Effector memory CD4-positive, alpha-beta T cell (primary cell): Measurements from ENCODE around the gene NME7.
"Not testable (repeated sequence)": the region's sequence is repeated elsewhere in the genome, so short reads cannot be mapped to it uniquely, and the experiment has no call there.

ENCODE experiments used
- DNase-seq, 3 donors: peaks; one replicate each; pipeline ENCODE4 v3.0.0-alpha.2; 2020
- H3K27ac ChIP-seq: 2 replicates; pipeline ENCODE4 v1.7.0; 2013; ENCODE audit warnings: mild to moderate bottlenecking, low read length, moderate library complexity; ENCODE audit not compliant: insufficient read depth, poor library complexity, severe bottlenecking
- H3K27me3 ChIP-seq: replicated peaks from 2 replicates; pipeline ENCODE4 v1.7.0; 2013; ENCODE audit warnings: mild to moderate bottlenecking, low read length; ENCODE audit not compliant: insufficient read depth, control insufficient read depth, poor library complexity, severe bottlenecking
- H3K36me3 ChIP-seq: 2 replicates; pipeline ENCODE4 v1.7.0; 2013; ENCODE audit warnings: mild to moderate bottlenecking, low read length, moderate library complexity; ENCODE audit not compliant: control insufficient read depth, insufficient read depth
- H3K4me1 ChIP-seq: 2 replicates; pipeline ENCODE4 v1.7.0; 2013; ENCODE audit warnings: low read length, mild to moderate bottlenecking; ENCODE audit not compliant: control insufficient read depth, insufficient read depth, poor library complexity, severe bottlenecking
- H3K4me3 ChIP-seq: 2 replicates; pipeline ENCODE4 v1.7.0; 2013; ENCODE audit warnings: low read length, low read depth, mild to moderate bottlenecking; ENCODE audit not compliant: insufficient read depth, poor library complexity, severe bottlenecking
- H3K9me3 ChIP-seq: 2 replicates; pipeline ENCODE4 v1.7.0; 2013; ENCODE audit warnings: mild to moderate bottlenecking, low read length, moderate library complexity; ENCODE audit not compliant: control insufficient read depth

The NME7 gene

DNA sequence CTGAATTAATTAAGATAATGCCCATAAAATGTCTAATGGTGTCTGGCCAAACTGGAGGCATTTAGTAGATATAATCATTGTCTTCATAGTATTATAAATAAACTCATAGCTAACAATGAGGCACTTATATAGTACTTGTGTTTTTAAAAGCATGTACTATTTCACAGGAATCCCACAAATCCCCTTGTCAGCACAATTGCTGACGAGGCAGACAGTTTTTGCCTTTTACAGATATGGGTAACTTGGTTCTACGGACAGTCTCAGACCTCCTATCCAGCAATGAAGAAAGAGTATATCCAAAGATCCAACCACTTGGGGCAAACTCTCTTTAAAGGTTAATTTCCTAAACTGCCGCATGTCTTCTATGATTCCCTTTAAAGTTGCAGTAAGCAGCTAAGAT is 187.4 kb downstream of the NME7 start:
- Histone ChIP-seq H3K9me3 (no peaks in the 10 kb centered on the region), H3K36me3 (no peaks in the 10 kb centered on the region), H3K4me3 (no peak overlapping the region), H3K4me1 (no peaks in the 10 kb centered on the region), H3K27ac (no peak overlapping the region), H3K27me3 (no peaks in the 10 kb centered on the region)
- no peak for DNase-seq

DNA sequence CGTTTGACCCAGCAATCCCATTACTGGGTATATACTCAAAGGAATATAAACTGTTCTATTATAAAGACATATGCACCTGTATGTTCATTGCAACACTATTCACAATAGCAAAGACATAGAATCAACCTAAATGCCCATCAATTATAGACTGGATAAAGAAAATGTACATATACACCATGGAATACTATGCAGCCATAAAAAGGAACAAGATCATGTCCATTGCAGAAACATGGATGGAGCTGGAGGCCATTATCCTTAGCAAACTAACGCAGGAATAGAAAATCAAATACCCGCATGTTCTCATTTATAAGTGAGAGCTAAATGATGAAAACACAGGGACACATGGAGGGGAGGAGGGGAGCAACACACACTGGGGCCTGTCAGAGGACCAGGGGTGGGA is 188.2 kb downstream of the NME7 start:
- H3K36me3 ChIP-seq, H3K4me3 ChIP-seq, H3K27ac ChIP-seq, H3K4me1 ChIP-seq, H3K27me3 ChIP-seq, H3K9me3 ChIP-seq, DNase-seq: not testable (repeated sequence)

DNA sequence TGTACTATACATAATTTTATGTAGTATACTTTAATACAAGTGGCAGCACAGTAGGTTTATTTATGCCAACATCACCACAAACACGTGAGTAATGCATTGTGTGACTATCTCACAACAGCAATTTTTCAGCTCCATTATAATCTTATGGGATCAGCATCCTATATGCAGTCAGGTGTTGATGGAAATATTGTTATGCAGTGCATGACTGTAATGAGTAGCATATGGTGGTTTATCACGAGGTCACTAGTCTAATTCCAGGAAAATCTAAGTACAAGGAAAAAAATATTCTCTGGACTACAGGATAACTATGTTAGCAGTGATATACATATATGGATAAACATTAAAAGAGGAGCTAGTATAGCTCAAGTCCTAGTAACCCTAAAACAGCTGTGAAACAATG is 192.1 kb downstream of the NME7 start:
- no peaks in the 10 kb centered on the region for H3K9me3 ChIP-seq
- no peak overlapping the region for H3K27ac ChIP-seq
- DNase-seq = no peak
- H3K27me3 ChIP-seq = no peaks in the 10 kb centered on the region
- no peak overlapping the region for H3K4me3 ChIP-seq
- H3K36me3 ChIP-seq = no peaks in the 10 kb centered on the region
- no peaks in the 10 kb centered on the region for H3K4me1 ChIP-seq

DNA sequence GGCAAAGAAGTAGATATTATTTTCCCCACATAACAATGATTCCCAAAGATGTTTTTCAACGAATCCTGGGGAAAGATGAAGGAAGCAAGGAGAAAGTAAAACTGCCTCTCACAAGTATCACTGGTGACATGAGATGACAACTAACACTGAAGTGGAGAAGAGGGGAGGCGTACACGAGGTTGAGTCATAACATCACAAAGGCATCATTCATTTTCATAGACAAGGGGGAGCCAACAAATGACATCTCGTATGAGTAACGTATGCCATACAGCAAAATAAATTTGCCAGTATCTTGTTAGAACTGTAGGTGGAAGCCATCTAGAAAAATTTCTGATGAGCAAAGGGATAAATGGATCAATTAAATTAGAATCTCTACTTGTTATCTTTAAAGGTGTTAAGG is 204.5 kb downstream of the NME7 start:
- DNase-seq = no peak
- Histone ChIP-seq H3K4me3 (no peak overlapping the region), H3K27ac (no peak overlapping the region), H3K4me1 (no peaks in the 10 kb centered on the region), H3K27me3 (no peaks in the 10 kb centered on the region), H3K9me3 (no peaks in the 10 kb centered on the region), H3K36me3 (no peaks in the 10 kb centered on the region)

DNA sequence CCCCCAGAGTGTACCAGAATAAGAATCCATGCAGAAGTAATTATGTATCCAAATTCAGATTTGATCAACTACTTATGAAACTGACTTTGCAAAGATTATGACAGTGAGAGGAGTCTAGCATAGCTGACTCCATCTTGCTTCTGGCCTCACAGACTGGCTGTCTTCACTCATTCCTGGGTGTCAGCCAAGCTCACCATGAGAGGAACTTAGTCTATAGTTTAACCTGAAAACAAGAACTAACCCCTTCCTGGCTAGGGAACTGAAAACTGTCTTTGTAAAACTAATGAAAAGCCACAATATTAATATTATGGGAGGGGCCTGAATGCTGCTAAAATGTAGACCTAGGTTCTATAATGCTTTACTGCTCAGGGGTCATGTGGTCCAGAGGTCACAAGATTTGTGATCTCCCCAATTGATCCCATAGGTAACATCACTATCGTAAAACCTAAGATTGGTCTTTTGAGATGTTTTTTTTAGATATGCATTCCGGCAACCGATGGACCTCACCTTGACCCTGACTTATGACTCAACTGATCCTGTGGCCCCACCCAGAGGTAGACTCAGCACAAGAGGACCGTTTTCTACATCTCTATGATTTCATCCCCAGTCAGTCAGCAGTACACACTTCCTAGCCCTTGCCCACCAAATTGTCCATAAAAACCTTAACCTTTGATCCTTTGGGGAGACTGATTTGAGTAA is 206.0 kb downstream of the NME7 start:
- H3K4me3 ChIP-seq = no peak overlapping the region
- no peaks in the 10 kb centered on the region for H3K36me3 ChIP-seq
- H3K9me3 ChIP-seq = no peaks in the 10 kb centered on the region
- H3K4me1 ChIP-seq = no peaks in the 10 kb centered on the region
- H3K27ac ChIP-seq = no peak overlapping the region
- H3K27me3 ChIP-seq = no peaks in the 10 kb centered on the region
- DNase-seq = no peak

DNA sequence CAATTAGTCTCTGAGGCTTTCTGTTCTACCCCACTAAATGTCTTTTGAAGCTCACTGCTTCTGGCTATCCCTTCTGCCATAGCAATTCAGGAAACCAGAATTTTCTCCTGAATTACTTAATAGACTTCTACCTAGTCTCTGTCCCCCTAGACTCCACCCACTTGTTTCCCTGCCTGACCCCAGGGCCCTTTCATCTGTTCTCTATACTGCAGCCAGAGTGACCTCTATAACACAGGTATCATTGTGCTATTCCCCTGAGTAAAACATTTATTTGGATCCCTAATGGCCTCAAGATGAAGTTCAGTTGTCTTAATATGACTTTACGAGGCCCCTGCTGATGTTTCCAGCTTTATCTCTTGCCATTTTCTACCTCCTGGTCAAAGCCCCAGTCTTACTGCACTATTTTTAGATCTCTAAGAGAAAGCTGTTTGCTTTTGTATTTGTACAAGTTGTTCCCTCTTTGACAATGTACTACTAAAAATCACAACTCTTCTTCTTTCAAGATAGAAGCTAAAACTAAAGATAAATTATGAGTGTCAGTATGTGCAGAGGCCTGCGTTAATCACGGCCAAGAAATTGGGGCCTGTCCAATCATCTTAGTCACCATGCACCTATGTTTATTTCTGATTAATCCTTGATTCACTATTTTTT is 206.6 kb downstream of the NME7 start:
- DNase-seq = no peak
- H3K4me1 ChIP-seq = no peaks in the 10 kb centered on the region
- no peaks in the 10 kb centered on the region for H3K27me3 ChIP-seq
- H3K36me3 ChIP-seq = no peaks in the 10 kb centered on the region
- H3K9me3 ChIP-seq = no peaks in the 10 kb centered on the region
- no peak overlapping the region for H3K4me3 ChIP-seq
- no peak overlapping the region for H3K27ac ChIP-seq

DNA sequence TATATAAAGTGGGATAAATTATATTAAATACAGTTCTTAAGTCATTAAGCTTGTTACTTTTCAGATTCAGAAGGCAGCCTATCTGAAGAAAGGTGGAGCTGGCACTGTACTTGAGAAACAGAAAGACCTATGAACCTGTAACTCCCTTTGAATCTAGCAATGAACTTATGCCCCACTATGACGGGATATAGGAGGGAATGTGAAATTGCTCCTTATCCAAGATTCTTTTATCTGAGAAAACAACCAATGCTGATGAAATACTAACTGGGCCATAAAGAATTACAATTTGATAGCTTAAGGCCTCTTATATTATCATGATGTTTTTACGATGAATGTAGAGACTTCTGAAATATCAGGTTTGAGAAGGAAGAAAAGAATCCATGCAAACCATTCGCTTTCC is 211.0 kb downstream of the NME7 start:
- Histone ChIP-seq H3K27ac (no peak overlapping the region), H3K27me3 (no peaks in the 10 kb centered on the region), H3K4me3 (no peak overlapping the region), H3K36me3 (no peaks in the 10 kb centered on the region), H3K4me1 (no peaks in the 10 kb centered on the region), H3K9me3 (no peaks in the 10 kb centered on the region)
- no peak for DNase-seq

DNA sequence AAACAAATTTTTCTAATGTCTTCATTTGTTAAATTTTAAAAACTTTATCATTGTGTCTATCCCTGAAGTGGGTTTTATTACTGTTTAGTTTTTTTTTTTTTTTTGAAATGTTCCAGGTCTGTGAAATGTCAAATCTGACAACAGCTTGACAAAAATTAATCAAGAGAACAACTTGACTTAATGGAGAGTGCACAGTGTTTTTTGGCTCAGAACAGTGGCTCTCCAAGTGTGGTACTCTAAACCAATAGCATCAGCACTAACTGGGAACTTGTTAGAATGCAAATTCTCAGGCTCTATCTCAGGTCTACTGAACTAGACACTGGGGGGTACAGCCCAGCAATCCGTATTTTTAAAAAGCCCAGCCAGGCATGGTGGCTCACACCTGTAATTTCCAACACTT is 211.9 kb downstream of the NME7 start:
- no peaks in the 10 kb centered on the region for H3K4me1 ChIP-seq
- no peaks in the 10 kb centered on the region for H3K36me3 ChIP-seq
- no peaks in the 10 kb centered on the region for H3K27me3 ChIP-seq
- no peak overlapping the region for H3K4me3 ChIP-seq
- H3K9me3 ChIP-seq = no peaks in the 10 kb centered on the region
- H3K27ac ChIP-seq = no peak overlapping the region
- DNase-seq = no peak

DNA sequence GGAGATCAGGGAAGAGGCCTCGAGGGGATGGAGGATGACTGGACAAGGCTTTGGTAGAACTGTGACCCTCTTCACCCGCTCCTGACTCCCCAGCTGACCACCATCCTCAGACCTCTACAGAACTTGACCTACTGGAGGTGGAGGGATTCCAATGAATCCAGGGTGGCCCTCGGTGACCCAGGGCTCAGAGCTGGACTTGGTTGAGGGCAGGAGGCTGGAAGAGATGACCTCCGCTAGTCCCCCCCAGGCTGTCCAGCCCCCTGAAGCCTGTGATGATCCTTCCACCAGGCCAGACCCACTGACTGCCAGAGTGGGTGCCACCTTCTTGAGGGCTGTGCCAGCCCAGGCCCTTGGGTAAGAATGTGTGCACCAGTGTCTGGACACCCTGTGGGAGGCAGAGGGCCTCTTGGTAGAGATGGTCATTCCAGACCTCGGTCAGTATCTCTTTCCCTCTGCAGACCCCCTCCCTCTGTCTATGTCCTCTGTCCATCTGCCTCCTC is 216.2 kb downstream of the NME7 start:
- H3K36me3 ChIP-seq = no peaks in the 10 kb centered on the region
- H3K27ac ChIP-seq = no peak overlapping the region
- no peaks in the 10 kb centered on the region for H3K4me1 ChIP-seq
- no peaks in the 10 kb centered on the region for H3K27me3 ChIP-seq
- no peak overlapping the region for H3K4me3 ChIP-seq
- DNase-seq = no peak
- no peaks in the 10 kb centered on the region for H3K9me3 ChIP-seq

DNA sequence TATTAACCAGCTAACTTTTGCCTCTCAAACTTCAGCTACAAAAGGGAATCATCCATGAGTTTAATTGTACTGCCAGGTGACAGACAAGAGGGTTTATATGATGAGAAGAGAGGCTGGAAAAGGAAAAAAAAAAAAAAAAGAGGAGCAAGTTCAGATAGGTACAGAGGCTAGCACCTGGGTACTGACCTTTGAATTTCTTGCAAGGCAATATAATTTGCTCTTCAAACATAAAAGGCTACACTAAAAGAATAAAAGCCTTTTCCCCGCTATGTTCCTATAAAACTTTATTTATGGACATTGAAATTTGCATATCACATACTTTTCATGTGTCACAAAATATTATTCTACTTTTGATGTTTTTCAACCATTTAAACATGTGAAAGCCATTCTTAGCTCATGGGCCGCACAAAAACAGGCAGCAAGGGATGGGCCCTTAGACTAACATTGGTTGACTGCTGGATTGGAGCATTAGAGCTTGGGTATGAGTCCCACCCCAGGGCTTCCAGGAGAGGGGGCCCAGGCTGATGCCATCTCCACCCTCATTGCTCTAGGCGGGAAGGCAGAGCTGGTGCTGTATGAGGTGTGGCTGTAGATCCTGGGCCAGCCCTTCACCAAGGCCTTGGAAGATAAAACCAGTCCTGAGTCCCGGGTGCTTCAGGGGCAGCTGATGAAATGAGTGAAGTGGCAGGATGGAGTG is 216.8 kb downstream of the NME7 start:
- Histone ChIP-seq H3K9me3 (no peaks in the 10 kb centered on the region), H3K27me3 (no peaks in the 10 kb centered on the region), H3K27ac (no peak overlapping the region), H3K36me3 (no peaks in the 10 kb centered on the region), H3K4me3 (no peak overlapping the region), H3K4me1 (no peaks in the 10 kb centered on the region)
- DNase-seq = no peak
